HepG2 (cell line): ENCODE data around the gene PKD2L1. TPM values are rescaled to one million over a fixed set of nuclear protein-coding genes. Genes with fewer than 3 reads are reported as not detected.

Experiments used
- GMEB2 ChIP-seq: IDR thresholded peaks from 2 replicates; pipeline ENCODE4 v1.6.1; 2016; ENCODE audit warnings: missing biosample characterization, missing genetic modification reagents, low read depth
- KLF16 ChIP-seq, 2 experiments: sonication (generic) in 1 of 2; formaldehyde crosslinking in 1 of 2; IDR thresholded peaks; 2 replicates each; pipeline versions ENCODE4 v1.6.1 to v1.8.0; 2016 to 2023; ENCODE audit warnings: missing genetic modification reagents in 2 of 2, missing compliant biosample characterization in 1 of 2
- PCBP1 ChIP-seq: fragments of 200-400 bp; formaldehyde crosslinking; IDR thresholded peaks from 2 replicates; pipeline ENCODE4 v1.6.1; 2017; ENCODE audit warnings: mild to moderate bottlenecking, low read depth, low read length, borderline replicate concordance
- SP5 ChIP-seq: IDR thresholded peaks from 2 replicates; pipeline ENCODE4 v1.6.1; 2016; ENCODE audit warnings: low read depth, borderline replicate concordance
- ZFP37 ChIP-seq: sonication (generic); formaldehyde crosslinking; IDR thresholded peaks from 2 replicates; pipeline ENCODE4 v1.4.0; 2020; ENCODE audit warnings: missing genetic modification reagents, borderline replicate concordance
- ZKSCAN5 ChIP-seq: sonication (generic); formaldehyde crosslinking; IDR thresholded peaks from 2 replicates; pipeline ENCODE4 v1.5.1; 2020; ENCODE audit warnings: mild to moderate bottlenecking, missing genetic modification reagents
- ZNF460 ChIP-seq: sonication (generic); formaldehyde crosslinking; IDR thresholded peaks from 2 replicates; pipeline ENCODE4 v1.5.1; 2020; ENCODE audit warnings: missing genetic modification reagents, mild to moderate bottlenecking, borderline replicate concordance
- ZNF569 ChIP-seq: sonication (generic); formaldehyde crosslinking; IDR thresholded peaks from 2 replicates; pipeline ENCODE4 v1.5.0; 2020; ENCODE audit warnings: mild to moderate bottlenecking, missing genetic modification reagents, moderate library complexity, borderline replicate concordance
- ZNF703 ChIP-seq: sonication (generic); formaldehyde crosslinking; IDR thresholded peaks from 2 replicates; pipeline ENCODE4 v1.5.1; 2020; ENCODE audit warnings: missing genetic modification reagents, mild to moderate bottlenecking, moderate library complexity, borderline replicate concordance
- ZNF709 ChIP-seq: sonication (generic); formaldehyde crosslinking; IDR thresholded peaks from 2 replicates; pipeline ENCODE4 v1.5.0; 2020; ENCODE audit warnings: mild to moderate bottlenecking, missing genetic modification reagents
- ZNF788 ChIP-seq: sonication (generic); formaldehyde crosslinking; IDR thresholded peaks from 2 replicates; pipeline ENCODE4 v1.5.0; 2020; ENCODE audit warnings: mild to moderate bottlenecking, missing genetic modification reagents, borderline replicate concordance
- ZNF800 ChIP-seq: sonication (generic); formaldehyde crosslinking; IDR thresholded peaks from 2 replicates; pipeline ENCODE4 v1.4.0; 2020; ENCODE audit warnings: missing genetic modification reagents
- polyA plus RNA-seq, 8 experiments: library from polyadenylated mRNA; depleted of rRNA in 3 of 8; stranded (reverse) in 7 of 8; unstranded in 1 of 8; fragments of >200 nt; fragmentation: Illumina TruSeq in 4 of 8; extraction: Trizol in 4 of 8; gene quantifications; 2 replicates each; pipeline versions ENCODE4 v1.2.1 to v1.2.3, GENCODE V29; 2011 to 2016; ENCODE audit warnings: low read depth in 4 of 8, missing spikeins in 1 of 8, mixed read lengths in 1 of 8; ENCODE audit not compliant: insufficient read depth in 1 of 8
- total RNA-seq, 5 experiments: library from RNA; depleted of rRNA; stranded (reverse); fragments of >200 nt; fragmentation: Illumina TruSeq; extraction: Trizol; gene quantifications; 2 replicates each; pipeline ENCODE4 v1.2.3, GENCODE V29; 2016; ENCODE audit warnings: low read depth in 1 of 5
- TF ChIP-seq, protein P1 (sequence below): sonication (generic); formaldehyde crosslinking; IDR thresholded peaks from one replicate; pipeline ENCODE4 v1.5.1; 2020; ENCODE audit warnings: mild to moderate bottlenecking, missing genetic modification reagents; ENCODE audit errors: not compliant biosample characterization

PKD2L1 gene
- total and polyA plus RNA-seq, 2 of the 13 experiments (the other 11 are each of a cell fraction or from before 2014, with no cell fraction given), result 0.07 to 0.15 TPM

DNA sequence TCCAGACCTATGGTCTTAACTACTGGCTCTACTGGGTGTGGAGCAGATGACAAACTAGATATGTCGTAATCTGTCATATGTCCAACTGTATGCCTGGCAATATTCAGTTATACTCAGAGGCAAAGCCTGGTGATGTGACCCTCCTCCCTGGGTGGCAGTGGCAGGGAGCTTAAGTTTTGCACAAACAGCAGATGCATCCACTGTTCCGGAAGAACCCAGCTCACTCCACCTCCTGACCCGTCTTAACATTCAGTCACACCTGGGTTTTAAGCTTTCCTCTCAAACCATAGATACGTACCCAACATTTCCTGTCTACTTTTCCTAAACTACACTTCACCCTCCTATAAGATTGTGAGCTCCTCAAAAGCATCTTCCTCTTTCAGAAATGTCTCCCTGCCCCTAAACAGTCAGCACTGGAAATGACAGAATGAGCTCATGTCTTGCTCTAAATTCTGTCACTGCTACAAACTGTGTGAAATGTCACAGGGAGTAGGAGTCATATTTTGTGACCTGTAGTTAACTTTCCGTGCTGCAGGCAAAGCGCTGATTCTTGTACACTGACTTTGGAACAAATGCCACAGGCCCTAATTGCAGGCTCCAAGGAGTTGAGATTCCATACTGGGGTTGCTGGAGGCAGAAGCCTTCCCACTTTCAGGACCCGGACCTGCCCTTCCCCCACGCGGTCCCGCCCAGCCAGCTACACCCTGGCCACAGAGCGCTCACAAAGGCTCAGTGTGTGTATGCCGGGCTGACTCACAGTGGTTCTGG is 40.9 kb upstream of the PKD2L1 start (continued):
- 0 out of 2 replicates have a peak, but pooled peaks have one; percentile 33 for TF ChIP-seq ZNF703 (CRISPR knock-in tag)
- TF ChIP-seq ZNF569, result no peak
- no peak for TF ChIP-seq GMEB2 (CRISPR knock-in tag)
- peak in 1 of 2 experiments; percentile 44; a peak in 1 of 4 replicates for TF ChIP-seq KLF16 (CRISPR knock-in tag; IDR thresholded peaks at IDR 0.05)
- no peak for TF ChIP-seq ZNF709 (CRISPR knock-in tag)
- TF ChIP-seq SP5 (CRISPR knock-in tag), result peak; percentile 90
- no peak for TF ChIP-seq ZFP37
- TF ChIP-seq ZNF800 (CRISPR knock-in tag), result 0 out of 2 replicates have a peak, but pooled peaks have one; percentile 68
- TF ChIP-seq PCBP1, result 0 out of 2 replicates have a peak, but pooled peaks have one; percentile 46
- peak; percentile 67; the same call in 1 of the 2 replicates for TF ChIP-seq ZNF788 (CRISPR knock-in tag)
- TF ChIP-seq ZKSCAN5 (CRISPR knock-in tag), result peak; percentile 76; the same call in 1 of the 2 replicates
- no peak for TF ChIP-seq ZNF460 (CRISPR knock-in tag)
- TF ChIP-seq, protein P1, sequence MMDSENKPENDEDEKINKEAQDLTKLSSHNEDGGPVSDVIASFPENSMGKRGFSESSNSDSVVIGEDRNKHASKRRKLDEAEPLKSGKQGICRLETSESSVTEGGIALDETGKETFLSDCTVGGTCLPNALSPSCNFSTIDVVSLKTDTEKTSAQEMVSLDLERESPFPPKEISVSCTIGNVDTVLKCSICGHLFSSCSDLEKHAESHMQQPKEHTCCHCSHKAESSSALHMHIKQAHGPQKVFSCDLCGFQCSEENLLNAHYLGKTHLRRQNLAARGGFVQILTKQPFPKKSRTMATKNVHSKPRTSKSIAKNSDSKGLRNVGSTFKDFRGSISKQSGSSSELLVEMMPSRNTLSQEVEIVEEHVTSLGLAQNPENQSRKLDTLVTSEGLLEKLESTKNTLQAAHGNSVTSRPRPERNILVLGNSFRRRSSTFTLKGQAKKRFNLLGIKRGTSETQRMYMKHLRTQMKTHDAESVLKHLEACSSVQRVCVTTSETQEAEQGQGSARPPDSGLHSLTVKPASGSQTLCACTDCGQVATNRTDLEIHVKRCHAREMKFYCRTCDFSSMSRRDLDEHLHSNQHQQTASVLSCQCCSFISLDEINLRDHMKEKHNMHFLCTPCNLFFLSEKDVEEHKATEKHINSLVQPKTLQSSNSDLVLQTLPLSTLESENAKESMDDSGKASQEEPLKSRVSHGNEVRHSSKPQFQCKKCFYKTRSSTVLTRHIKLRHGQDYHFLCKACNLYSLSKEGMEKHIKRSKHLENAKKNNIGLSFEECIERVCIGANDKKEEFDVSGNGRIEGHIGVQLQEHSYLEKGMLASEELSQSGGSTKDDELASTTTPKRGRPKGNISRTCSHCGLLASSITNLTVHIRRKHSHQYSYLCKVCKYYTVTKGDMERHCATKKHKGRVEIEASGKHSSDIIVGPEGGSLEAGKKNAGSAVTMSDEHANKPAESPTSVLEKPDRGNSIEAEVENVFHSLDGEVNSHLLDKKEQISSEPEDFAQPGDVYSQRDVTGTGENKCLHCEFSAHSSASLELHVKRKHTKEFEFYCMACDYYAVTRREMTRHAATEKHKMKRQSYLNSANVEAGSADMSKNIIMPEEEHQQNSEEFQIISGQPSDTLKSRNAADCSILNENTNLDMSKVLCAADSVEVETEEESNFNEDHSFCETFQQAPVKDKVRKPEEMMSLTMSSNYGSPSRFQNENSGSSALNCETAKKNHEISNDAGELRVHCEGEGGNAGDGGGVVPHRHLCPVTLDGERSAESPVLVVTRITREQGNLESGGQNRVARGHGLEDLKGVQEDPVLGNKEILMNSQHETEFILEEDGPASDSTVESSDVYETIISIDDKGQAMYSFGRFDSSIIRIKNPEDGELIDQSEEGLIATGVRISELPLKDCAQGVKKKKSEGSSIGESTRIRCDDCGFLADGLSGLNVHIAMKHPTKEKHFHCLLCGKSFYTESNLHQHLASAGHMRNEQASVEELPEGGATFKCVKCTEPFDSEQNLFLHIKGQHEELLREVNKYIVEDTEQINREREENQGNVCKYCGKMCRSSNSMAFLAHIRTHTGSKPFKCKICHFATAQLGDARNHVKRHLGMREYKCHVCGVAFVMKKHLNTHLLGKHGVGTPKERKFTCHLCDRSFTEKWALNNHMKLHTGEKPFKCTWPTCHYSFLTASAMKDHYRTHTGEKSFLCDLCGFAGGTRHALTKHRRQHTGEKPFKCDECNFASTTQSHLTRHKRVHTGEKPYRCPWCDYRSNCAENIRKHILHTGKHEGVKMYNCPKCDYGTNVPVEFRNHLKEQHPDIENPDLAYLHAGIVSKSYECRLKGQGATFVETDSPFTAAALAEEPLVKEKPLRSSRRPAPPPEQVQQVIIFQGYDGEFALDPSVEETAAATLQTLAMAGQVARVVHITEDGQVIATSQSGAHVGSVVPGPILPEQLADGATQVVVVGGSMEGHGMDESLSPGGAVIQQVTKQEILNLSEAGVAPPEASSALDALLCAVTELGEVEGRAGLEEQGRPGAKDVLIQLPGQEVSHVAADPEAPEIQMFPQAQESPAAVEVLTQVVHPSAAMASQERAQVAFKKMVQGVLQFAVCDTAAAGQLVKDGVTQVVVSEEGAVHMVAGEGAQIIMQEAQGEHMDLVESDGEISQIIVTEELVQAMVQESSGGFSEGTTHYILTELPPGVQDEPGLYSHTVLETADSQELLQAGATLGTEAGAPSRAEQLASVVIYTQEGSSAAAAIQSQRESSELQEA (CRISPR knock-in tag), result no peak
